Lung (tissue), 12 donors: ENCODE data around the gene TUB. TPM values are rescaled to one million over a fixed set of nuclear protein-coding genes. Genes with fewer than 3 reads are reported as not detected.
A peak's percentile ranks its signal among the peaks of the same experiment; 100 is the strongest.

Experiments used
- ATAC-seq: fragments of 200-7000 bp; cut with Tn5 transposase; one replicate; pipeline ENCODE4 v1.9.1; 2020; ENCODE audit warnings: moderate number of reproducible peaks; ENCODE audit not compliant: insufficient read depth, low FRiP score
- DNase-seq, 3 donors: peaks; one replicate each; pipeline ENCODE4 v3.0.0-alpha.2; 2013 to 2017
- H3K27ac ChIP-seq, 2 donors: one replicate each; pipeline ENCODE4 v1.5.1; 2013; ENCODE audit warnings: mild to moderate bottlenecking in 2 of 2, moderate library complexity in 2 of 2, control low read depth in 1 of 2, inconsistent platforms in 1 of 2, low read depth in 1 of 2, low read length in 1 of 2
- H3K27me3 ChIP-seq, 3 donors: one replicate each; pipeline ENCODE4 v1.5.1; 2013; ENCODE audit warnings: low read length in 2 of 3; ENCODE audit not compliant: control insufficient read depth in 3 of 3, insufficient read depth in 3 of 3
- H3K36me3 ChIP-seq, 4 donors: one replicate each; pipeline ENCODE4 v1.5.1; 2013; ENCODE audit warnings: low read length in 4 of 4, mild to moderate bottlenecking in 1 of 4, moderate library complexity in 1 of 4; ENCODE audit not compliant: control insufficient read depth in 4 of 4, insufficient read depth in 4 of 4
- H3K4me1 ChIP-seq, 5 donors: one replicate each; pipeline ENCODE4 v1.5.1; 2013; ENCODE audit warnings: low read length in 5 of 5, mild to moderate bottlenecking in 2 of 5, moderate library complexity in 1 of 5; ENCODE audit not compliant: control insufficient read depth in 5 of 5, insufficient read depth in 5 of 5
- H3K4me3 ChIP-seq: one replicate; pipeline ENCODE4 v1.5.1; 2013; ENCODE audit warnings: mild to moderate bottlenecking, control low read depth, moderate library complexity
- H3K9ac ChIP-seq, 2 donors: one replicate each; pipeline ENCODE4 v1.5.1; 2013; ENCODE audit warnings: low read length in 2 of 2, control low read depth in 1 of 2; ENCODE audit not compliant: insufficient read depth in 1 of 2
- H3K9me3 ChIP-seq, 4 donors: one replicate each; pipeline ENCODE4 v1.5.1; 2013; ENCODE audit warnings: low read length in 3 of 4, mild to moderate bottlenecking in 1 of 4, moderate library complexity in 1 of 4; ENCODE audit not compliant: control insufficient read depth in 4 of 4, insufficient read depth in 3 of 4
- CTCF ChIP-seq: IDR thresholded peaks from 2 replicates; pipeline ENCODE4 v1.5.1; 2012; ENCODE audit warnings: mild to moderate bottlenecking; ENCODE audit errors: control extremely low read depth, extremely low read depth
- WGBS, 2 donors: extraction: QIAGEN DNeasy Blood & Tissue Kit; methylation state at CpG; one replicate each; pipeline ENCODE4 v1.1.7; 2013; 5-methylcytosine and 5-hydroxymethylcytosine counted together
- polyA plus RNA-seq, 2 donors: library from polyadenylated mRNA; stranded (reverse); fragments of 200-250 nt; gene quantifications; one replicate each; pipeline ENCODE4 v1.2.1, GENCODE V29; 2013
- total RNA-seq, 2 donors: library from RNA; depleted of rRNA in 1 of 2; stranded (reverse); fragments of >200 nt in 1 of 2; gene quantifications; one replicate each; pipeline ENCODE4 v1.2.1, GENCODE V29; 2014 to 2021
- donor health status: control.
- donor health status: control.
- donor health status: Bipolar disorder and iron deficiency.
- donor health status: healthy.
- donor health status: DM: yes; HTN: yes; CAD: no.

Gene TUB
- total and polyA plus RNA-seq, 4 donors, result 0.96 to 23.5 (median 5.1) TPM

GRCh38 chr11:8067567-8067928 is 13.5 kb upstream of the TUB start:
- no peak for ATAC-seq
- H3K4me3 ChIP-seq, result no peak overlapping the region
- H3K36me3 ChIP-seq, result no peaks in the 10 kb centered on the region
- no peak overlapping the region for H3K9ac ChIP-seq
- 92 to 94% methylated on average over 4 of the region's 4 CpGs for WGBS, 2 donors
- no peaks in the 10 kb centered on the region for H3K9me3 ChIP-seq
- no peak for DNase-seq
- peaks cover 3 to 39% (median 15%) of the 10 kb centered on the region in 5 donors for H3K4me1 ChIP-seq
- H3K27me3 ChIP-seq, result peaks cover 0 to 3% (median 0%) of the 10 kb centered on the region in 3 donors
- TF ChIP-seq CTCF, result no peak
- no peak overlapping the region for H3K27ac ChIP-seq

DNA sequence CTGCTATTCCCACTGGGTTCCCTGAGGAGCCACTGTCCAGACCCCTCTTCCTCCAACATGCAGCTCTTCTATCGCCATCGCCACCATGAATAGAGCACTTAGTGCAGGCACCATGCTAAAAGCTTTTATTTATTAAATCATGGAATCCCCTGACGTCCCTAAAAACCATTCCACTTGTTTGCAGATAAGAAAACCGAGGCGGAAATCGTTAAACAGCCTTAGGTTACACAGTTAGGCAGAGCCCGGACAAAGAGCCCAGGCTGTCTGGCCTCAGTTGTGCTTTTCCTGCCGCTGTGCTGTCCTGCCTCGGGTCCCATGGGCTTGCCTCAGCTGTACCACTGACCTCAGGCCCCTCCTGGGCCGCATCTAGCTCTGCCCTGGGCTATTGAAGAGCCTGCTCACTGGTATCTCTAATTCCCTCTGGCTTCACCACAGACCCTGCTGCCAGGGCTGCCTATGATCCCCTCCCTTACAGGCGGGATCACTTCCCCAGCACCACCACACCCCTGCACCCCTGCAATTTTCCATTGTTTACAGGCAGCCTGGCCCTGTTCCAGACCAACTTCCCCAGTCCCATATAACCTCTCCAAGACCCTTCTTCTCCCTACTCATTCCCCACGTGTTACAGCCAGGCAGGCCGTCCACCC is 13.0 kb upstream of the TUB start:
- WGBS, 2 donors, result 71 to 73% methylated on average over 13 of the region's 13 CpGs
- H3K27ac ChIP-seq, result peak overlapping the region in 1 of 2 donors; percentile 79
- H3K36me3 ChIP-seq, result no peaks in the 10 kb centered on the region
- TF ChIP-seq CTCF, result no peak
- ATAC-seq, result no peak
- no peaks in the 10 kb centered on the region for H3K9me3 ChIP-seq
- DNase-seq, result peak in 2 of 3 donors; percentile 38 to 54
- no peak overlapping the region for H3K4me3 ChIP-seq
- peaks cover 3 to 34% (median 10%) of the 10 kb centered on the region in 5 donors for H3K4me1 ChIP-seq
- H3K27me3 ChIP-seq, result peaks cover 0 to 3% (median 0%) of the 10 kb centered on the region in 3 donors
- no peak overlapping the region for H3K9ac ChIP-seq

DNA sequence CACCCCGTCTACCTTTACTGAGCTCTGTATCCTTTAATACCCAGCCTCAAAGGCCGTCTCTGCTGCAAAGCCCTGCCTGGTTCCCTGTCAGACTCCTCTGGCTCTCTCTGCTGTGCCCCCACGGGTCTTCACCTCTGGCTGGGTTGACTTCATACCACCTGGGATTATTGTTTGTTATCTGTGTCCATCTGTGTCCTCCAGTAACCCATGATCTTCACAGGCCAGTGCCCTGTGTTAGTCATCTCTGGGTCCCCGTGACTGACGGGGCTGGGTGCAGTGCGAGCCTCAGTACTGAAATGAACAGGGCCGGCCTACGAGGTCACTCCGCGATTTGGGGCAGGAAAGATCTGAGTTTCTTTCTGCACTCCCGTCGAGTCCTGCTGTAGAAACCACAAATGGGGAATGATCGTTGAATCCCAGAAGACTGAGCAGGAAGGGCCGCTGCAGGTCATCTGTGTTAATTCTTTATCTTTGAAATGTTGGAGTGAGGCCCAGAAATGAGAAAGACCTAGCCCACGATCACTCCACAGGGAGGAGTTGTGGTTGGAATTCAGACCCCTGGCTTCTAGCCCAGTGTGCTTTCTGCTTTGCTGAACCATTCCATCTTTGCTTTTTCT is 12.3 kb upstream of the TUB start:
- H3K4me3 ChIP-seq, result no peak overlapping the region
- TF ChIP-seq CTCF, result no peak
- peaks cover 0 to 3% (median 0%) of the 10 kb centered on the region in 3 donors for H3K27me3 ChIP-seq
- H3K36me3 ChIP-seq, result no peaks in the 10 kb centered on the region
- peaks cover 3 to 29% (median 10%) of the 10 kb centered on the region in 5 donors for H3K4me1 ChIP-seq
- DNase-seq (peak; percentile 82 to 92 (median 84)), ATAC-seq (peak; percentile 30)
- H3K9ac ChIP-seq, result no peak overlapping the region
- WGBS, 2 donors, result 37 to 47% methylated on average over 15 of the region's 15 CpGs
- H3K27ac ChIP-seq, result peak overlapping the region in 1 of 2 donors; percentile 79
- H3K9me3 ChIP-seq, result no peaks in the 10 kb centered on the region
